GM12874 (cell line): ENCODE data around the gene SLC3A2.

ENCODE experiments used
- TF ChIP-seq, protein P1 (sequence below): IDR thresholded peaks from 2 replicates; pipeline ENCODE4 v1.5.1; 2011; ENCODE audit warnings: low read depth, mild to moderate bottlenecking, control low read depth, low read length, moderate library complexity; ENCODE audit not compliant: insufficient read depth

Gene SLC3A2

DNA sequence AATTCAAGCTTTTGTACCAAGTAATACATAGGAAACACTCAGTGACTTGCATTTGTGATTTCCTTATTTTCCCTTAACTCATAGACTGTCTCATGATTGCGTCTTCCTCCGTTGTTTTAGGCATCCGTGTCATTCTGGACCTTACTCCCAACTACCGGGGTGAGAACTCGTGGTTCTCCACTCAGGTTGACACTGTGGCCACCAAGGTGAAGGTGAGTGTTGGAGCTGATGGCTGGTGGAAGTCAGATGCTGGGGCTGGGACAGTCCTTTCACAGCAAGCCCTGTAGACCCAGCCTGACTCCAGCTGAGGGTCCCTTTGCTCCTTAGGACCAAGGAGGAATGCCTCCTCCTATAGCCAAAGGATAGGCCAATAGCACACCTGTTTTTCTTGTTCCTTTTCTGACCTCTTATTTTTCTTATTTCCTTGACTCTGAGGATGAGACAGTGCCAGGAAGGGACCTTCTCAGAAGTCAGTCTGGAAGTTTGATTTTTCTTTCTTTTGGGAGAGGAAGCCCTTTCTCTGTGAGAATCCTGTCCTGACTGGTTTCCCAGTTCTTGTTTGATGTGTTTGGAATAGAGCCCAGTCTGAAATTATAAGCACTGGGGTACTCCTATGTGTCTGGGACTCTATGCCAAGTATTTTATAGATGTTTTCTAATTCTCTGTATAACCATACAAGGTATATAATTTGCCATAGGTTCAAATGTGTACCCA is 2.2 kb downstream of the SLC3A2 start:
- TF ChIP-seq, protein P1, sequence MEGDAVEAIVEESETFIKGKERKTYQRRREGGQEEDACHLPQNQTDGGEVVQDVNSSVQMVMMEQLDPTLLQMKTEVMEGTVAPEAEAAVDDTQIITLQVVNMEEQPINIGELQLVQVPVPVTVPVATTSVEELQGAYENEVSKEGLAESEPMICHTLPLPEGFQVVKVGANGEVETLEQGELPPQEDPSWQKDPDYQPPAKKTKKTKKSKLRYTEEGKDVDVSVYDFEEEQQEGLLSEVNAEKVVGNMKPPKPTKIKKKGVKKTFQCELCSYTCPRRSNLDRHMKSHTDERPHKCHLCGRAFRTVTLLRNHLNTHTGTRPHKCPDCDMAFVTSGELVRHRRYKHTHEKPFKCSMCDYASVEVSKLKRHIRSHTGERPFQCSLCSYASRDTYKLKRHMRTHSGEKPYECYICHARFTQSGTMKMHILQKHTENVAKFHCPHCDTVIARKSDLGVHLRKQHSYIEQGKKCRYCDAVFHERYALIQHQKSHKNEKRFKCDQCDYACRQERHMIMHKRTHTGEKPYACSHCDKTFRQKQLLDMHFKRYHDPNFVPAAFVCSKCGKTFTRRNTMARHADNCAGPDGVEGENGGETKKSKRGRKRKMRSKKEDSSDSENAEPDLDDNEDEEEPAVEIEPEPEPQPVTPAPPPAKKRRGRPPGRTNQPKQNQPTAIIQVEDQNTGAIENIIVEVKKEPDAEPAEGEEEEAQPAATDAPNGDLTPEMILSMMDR: no peak

DNA sequence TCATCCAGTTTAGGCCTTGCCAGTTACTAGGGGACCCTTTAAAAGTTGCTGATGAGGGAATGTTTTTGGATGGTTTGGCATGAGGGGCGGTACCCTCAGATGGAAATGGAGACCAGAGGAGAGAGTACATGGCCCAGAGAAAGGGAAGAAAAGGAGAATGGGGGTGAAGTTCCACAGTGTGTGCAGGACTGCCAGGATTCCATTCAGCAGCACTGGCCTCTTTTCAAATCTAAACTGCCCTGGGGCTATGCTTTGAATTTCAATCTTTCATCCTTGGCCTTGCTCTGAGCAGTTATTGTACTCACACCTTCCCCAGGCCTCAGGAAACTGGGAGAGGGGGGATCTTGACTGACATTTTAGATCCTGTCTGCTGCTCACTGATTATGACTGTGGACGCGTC is 3.0 kb downstream of the SLC3A2 start:
- TF ChIP-seq, protein P1: no peak

DNA sequence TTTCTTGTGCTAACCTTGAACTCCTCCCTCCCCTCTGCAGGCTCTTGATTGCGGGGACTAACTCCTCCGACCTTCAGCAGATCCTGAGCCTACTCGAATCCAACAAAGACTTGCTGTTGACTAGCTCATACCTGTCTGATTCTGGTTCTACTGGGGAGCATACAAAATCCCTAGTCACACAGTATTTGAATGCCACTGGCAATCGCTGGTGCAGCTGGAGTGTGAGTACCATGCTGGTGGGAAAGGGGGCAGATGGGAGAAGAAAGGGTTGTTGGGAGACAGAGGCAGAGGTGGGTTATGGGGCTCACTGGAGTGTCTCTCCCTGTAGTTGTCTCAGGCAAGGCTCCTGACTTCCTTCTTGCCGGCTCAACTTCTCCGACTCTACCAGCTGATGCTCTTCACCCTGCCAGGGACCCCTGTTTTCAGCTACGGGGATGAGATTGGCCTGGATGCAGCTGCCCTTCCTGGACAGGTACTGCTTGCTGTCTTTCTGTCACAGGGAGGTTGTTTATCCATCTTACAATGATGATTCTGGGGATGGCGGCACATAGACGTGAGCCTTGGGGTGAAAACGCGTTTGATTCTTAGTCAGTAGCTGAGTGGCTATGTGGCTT is 4.5 kb downstream of the SLC3A2 start:
- TF ChIP-seq, protein P1: no peak

DNA sequence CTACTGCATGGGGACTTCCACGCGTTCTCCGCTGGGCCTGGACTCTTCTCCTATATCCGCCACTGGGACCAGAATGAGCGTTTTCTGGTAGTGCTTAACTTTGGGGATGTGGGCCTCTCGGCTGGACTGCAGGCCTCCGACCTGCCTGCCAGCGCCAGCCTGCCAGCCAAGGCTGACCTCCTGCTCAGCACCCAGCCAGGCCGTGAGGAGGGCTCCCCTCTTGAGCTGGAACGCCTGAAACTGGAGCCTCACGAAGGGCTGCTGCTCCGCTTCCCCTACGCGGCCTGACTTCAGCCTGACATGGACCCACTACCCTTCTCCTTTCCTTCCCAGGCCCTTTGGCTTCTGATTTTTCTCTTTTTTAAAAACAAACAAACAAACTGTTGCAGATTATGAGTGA is 7.7 kb downstream of the SLC3A2 start:
- TF ChIP-seq, protein P1: no peak

DNA sequence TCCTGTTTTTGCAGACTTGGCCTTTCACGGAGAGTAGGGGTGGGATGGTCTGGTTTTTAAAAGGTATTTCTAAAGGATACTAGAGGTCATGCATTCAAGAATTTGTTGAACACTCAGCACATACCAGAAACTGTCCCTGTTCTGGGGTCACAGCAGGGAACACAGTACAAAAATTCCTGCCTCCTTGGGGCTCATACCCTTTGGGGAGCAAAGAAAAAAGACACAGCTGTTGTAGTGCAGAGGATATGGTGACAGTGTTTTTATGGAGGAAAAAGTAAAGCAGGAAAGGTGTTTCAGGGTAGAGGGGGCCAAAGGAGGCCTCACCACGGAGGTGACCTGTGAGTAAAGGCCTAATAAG is 8.4 kb downstream of the SLC3A2 start:
- TF ChIP-seq, protein P1: no peak

DNA sequence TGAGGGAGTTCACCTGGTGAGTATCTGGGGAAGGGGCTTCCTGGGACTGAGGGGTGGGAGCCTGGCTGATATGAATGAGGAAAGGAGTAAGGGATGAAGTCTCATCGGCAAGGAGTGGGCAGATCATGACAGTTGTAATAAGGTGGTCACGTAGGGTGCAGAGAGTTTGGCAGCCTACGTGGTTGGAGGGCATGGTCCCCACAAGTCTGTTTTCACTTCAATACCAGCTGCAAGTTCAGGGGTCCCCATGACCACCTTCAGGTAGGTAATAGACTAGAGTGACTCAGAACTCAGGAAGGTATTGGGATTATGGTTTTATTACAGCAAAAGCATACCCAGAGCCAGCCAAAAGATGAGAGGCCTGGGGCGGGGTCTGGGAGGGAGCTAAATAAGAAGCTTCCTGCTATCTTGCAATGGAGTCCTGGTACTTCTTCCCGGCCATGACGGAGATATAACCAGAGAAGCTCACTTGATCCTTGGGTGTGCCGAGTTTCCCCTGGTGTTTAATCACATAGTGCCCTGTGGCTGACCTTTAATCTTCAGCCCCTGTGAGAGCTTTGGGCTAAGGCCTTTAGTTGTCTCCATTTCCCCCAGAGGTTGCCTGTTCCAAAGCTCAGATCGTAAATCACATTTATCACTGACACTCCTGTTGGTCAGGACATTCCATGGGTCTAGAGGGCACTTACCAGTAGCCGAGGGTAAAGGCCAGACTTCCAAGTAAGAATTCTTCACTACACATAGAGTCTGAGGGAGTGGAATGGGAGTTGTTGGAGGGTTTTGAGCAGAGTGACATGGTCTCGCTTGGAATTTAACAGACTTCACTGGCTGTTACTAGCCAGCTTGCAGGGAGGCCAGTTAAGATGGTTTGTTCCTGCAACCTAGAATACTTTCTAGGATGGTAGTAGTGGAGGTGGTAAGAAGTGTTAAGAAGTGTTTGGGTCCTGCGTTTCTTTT is 9.1 kb downstream of the SLC3A2 start:
- TF ChIP-seq, protein P1: no peak
